Activated B cell treated with CpG ODN at 0.5 μM for 24 hours (primary cell): ENCODE results near the gene PBX3. TPM values are rescaled to one million over a fixed set of nuclear protein-coding genes. Genes with fewer than 3 reads are reported as not detected.

ENCODE experiments used
- ATAC-seq: fragments of 200-7000 bp; cut with Tn5 transposase; one replicate; pipeline ENCODE4 v1.10.0; 2021; ENCODE audit warnings: low read depth, mild to moderate bottlenecking, moderate library complexity
- CTCF ChIA-PET: fragments of 350-600 bp; sonication (Branson Sonifier 250); formaldehyde crosslinking; loops from one replicate; lab custom pipeline; 2021; ENCODE audit warnings: antibody characterized with exemption; lab: Charles Lee
- POLR2A ChIA-PET: fragments of 350-600 bp; sonication (Branson Sonifier 250); formaldehyde crosslinking; loops from one replicate; lab custom pipeline; 2021; ENCODE audit warnings: antibody characterized with exemption; lab: Charles Lee
- DNase-seq: peaks from one replicate; pipeline ENCODE4 v3.0.0; 2022
- H3K27ac Mint-ChIP-seq: one replicate; pipeline ENCODE4 v1.8.0; 2020; ENCODE audit warnings: mixed read lengths
- H3K27me3 Mint-ChIP-seq: one replicate; pipeline ENCODE4 v1.8.0; 2021; ENCODE audit warnings: mixed read lengths
- H3K36me3 Mint-ChIP-seq: one replicate; pipeline ENCODE4 v1.8.0; 2021; ENCODE audit warnings: low read depth, mixed read lengths
- H3K4me1 Mint-ChIP-seq: one replicate; pipeline ENCODE4 v1.8.0; 2021; ENCODE audit warnings: mixed read lengths
- H3K4me3 Mint-ChIP-seq: one replicate; pipeline ENCODE4 v1.8.0; 2020; ENCODE audit warnings: mild to moderate bottlenecking, mixed read lengths
- H3K9me3 Mint-ChIP-seq: one replicate; pipeline ENCODE4 v1.8.0; 2020; ENCODE audit warnings: mixed read lengths
- CTCF ChIP-seq: fragments of 200-600 bp; IDR thresholded peaks from one replicate; pipeline ENCODE4 v1.8.0; 2022; ENCODE audit warnings: antibody characterized with exemption, mild to moderate bottlenecking
- intact Hi-C: fragments of 100-400 bp; cut with micrococcal nuclease; formaldehyde crosslinking; loops from one replicate; pipeline ENCODE4 v1.15.1; 2024
- total RNA-seq: library from RNA; stranded (reverse); gene quantifications from 2 replicates; pipeline ENCODE4 v1.2.3, GENCODE V29; 2022

PBX3 gene
- total RNA-seq, 1 donor from 2014 or later: 37.2 TPM

- no peak for TF ChIP-seq CTCF
- peaks cover 8% of the 10 kb centered on the region for H3K4me1 Mint-ChIP-seq
- H3K9me3 Mint-ChIP-seq: no peaks in the 10 kb centered on the region
- no peak overlapping the region for H3K27ac Mint-ChIP-seq
- H3K4me3 Mint-ChIP-seq: no peak overlapping the region
- ChIA-PET POLR2A (no interaction called here), CTCF (no interaction called here)
- peaks cover 2% of the 10 kb centered on the region for H3K36me3 Mint-ChIP-seq
- DNase-seq (no peak), ATAC-seq (no peak)
- no peaks in the 10 kb centered on the region for H3K27me3 Mint-ChIP-seq
- intact Hi-C loops: no loop called here
Measured at GRCh38 chr9:125881042-125881441, 133.9 kb downstream of the PBX3 start.

GRCh38 chr9:125883565-125884217, 136.5 kb downstream of the PBX3 start:
- CTCF ChIA-PET: no interaction called here
- DNase-seq: no peak
- no peak overlapping the region for H3K27ac Mint-ChIP-seq
- H3K4me3 Mint-ChIP-seq: no peak overlapping the region
- no peaks in the 10 kb centered on the region for H3K27me3 Mint-ChIP-seq
- ATAC-seq: no peak
- H3K36me3 Mint-ChIP-seq: no peaks in the 10 kb centered on the region
- TF ChIP-seq CTCF: no peak
- no peaks in the 10 kb centered on the region for H3K9me3 Mint-ChIP-seq
- intact Hi-C loops: no loop called here
- H3K4me1 Mint-ChIP-seq: peaks cover 11% of the 10 kb centered on the region
- POLR2A ChIA-PET: no interaction called here

- H3K36me3 Mint-ChIP-seq: no peaks in the 10 kb centered on the region
- H3K4me1 Mint-ChIP-seq: peaks cover 16% of the 10 kb centered on the region
- TF ChIP-seq CTCF: no peak
- intact Hi-C loops: no loop called here
- POLR2A ChIA-PET: no interaction called here
- DNase-seq (no peak), ATAC-seq (no peak)
- H3K27me3 Mint-ChIP-seq: no peaks in the 10 kb centered on the region
- H3K9me3 Mint-ChIP-seq: no peaks in the 10 kb centered on the region
- CTCF ChIA-PET: no interaction called here
- no peak overlapping the region for H3K27ac Mint-ChIP-seq
- H3K4me3 Mint-ChIP-seq: no peak overlapping the region
Measured at GRCh38 chr9:125884218-125884595, 137.0 kb downstream of the PBX3 start.

GRCh38 chr9:125885405-125886034, 138.3 kb downstream of the PBX3 start:
- H3K36me3 Mint-ChIP-seq: no peaks in the 10 kb centered on the region
- no peaks in the 10 kb centered on the region for H3K27me3 Mint-ChIP-seq
- no peak for TF ChIP-seq CTCF
- H3K4me3 Mint-ChIP-seq: no peak overlapping the region
- H3K4me1 Mint-ChIP-seq: peaks cover 25% of the 10 kb centered on the region
- intact Hi-C loops: loop anchor here (5.0 kb wide), 2 partner anchors 33 to 138 kb away; partner anchors contain the start of gene PBX3
- DNase-seq: no peak
- H3K9me3 Mint-ChIP-seq: no peaks in the 10 kb centered on the region
- ATAC-seq: no peak
- no peak overlapping the region for H3K27ac Mint-ChIP-seq
- ChIA-PET POLR2A (no interaction called here), CTCF (no interaction called here)

DNA sequence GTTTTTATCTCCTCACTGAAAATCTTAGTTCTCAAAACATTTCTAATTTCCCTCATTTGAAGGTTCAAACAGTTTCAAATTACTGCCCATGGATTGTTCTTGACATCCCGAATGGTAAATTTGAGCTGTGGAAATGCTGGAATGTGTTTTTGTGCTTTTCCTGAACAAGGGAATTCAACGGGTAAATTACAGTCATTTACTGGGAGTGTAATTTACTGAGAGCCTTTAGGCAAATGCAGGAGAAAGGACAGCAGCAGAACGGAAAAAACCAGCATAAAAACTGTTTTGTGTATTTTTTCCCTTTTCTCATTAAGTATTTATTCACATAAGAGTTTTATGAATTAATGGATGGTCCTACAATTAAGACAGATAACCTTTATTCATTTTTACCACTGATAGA, 139.2 kb downstream of the PBX3 start:
- no peak for ATAC-seq
- Mint-ChIP-seq H3K4me3 (no peak overlapping the region), H3K27ac (no peak overlapping the region), H3K27me3 (no peaks in the 10 kb centered on the region), H3K36me3 (no peaks in the 10 kb centered on the region), H3K4me1 (peaks cover 23% of the 10 kb centered on the region), H3K9me3 (no peaks in the 10 kb centered on the region)
- POLR2A ChIA-PET: no interaction called here
- no peak for TF ChIP-seq CTCF
- intact Hi-C loops: loop anchor here (5.0 kb wide), 2 partner anchors 34 to 139 kb away; partner anchors contain the start of gene PBX3
- CTCF ChIA-PET: interaction anchor here (1.6 kb wide), 1 partner anchor 328 kb away, joined by 3 read pairs; no protein-coding TSS in a partner anchor
- no peak for DNase-seq
